HG03135 (cell line): ENCODE measurements around the gene BARX2.

ENCODE experiments used
- ATAC-seq: cut with Tn5 transposase; IDR thresholded peaks from one replicate; pipeline ENCODE4 v1.9.1; 2021; ENCODE audit warnings: mild to moderate bottlenecking, moderate library complexity; ENCODE audit not compliant: unreplicated experiment

BARX2 gene

DNA sequence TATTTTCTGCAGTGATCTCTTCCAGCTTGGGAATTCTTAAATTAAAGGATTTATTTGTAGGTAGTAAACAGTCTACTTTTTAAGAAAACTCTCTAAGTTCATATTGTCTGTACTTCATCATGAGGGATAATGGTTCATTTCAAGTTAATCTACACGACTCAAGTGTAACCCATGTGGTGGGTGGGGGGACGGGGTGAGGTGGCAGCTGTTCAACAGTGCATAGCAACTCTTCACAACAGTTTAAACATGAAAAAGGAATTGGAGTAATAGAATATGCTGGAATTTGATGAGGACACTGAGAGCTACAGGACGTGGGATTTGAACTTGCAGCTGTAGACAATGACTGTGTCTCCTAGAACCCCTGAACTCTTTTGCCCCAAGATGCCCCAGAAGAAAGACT, 20.8 kb downstream of the BARX2 start:
- ATAC-seq: no peak

DNA sequence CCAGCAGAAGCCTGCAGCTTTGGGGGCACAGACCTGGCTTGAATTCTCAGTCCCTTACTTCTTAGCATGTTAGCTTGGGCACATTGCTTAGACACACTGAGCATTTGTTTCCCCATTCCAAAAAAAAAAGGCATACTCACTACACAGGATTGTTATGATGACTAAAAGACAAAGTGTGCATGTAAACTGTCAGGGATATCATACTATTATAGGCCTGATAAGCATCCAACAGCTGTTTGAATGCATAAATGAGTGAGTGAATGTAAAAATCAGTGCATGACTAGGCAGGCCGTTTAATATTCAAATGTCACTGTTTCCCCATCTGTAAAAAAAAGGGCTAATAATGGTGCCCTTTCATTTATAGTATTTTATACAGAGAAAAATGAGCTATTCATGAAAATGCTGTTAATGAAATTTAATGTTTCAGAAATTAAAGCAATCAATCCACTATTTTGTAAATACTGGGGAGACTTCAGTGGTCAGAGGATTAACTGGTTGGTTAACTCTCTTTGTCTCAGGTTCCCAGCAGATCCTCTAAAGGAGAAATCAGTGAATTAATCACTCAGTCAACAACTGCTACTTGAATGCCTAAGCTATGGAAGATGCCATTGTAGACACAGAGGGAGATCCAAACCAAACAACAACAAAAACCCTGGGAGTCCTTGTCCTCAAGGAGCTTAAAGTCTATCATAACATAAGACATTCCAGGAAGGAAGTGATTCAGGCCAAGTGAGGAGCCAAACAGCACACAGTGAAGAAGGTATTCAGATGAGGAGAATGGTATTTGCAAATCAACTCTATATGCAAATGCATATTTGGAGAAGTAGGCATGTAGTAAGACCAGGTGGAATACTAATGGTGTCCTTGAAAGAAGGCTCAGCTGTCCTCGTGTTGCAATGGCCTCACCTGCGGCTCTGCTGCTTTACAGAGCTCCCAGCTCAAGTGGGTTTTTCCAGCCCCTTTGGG, 26.8 kb downstream of the BARX2 start:
- ATAC-seq: no peak

DNA sequence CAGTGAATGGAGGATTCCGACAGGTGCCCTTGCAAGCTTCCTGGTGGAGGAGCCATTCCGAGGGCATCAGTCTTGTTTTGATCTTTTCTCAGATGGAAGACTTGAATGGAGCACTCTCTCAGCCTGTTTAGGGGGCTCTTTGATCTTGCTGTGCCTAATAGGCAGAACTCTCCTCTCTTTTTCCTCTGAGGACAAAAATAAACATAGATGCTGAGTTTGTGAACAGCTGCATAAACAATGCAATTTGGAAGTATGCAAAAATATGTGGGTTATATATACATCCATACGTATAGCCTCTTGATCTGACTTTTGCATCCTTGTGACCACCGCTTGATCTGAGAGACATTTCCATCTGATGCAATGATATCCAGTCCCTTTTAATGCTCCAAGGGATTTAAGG, 29.1 kb downstream of the BARX2 start:
- no peak for ATAC-seq

DNA sequence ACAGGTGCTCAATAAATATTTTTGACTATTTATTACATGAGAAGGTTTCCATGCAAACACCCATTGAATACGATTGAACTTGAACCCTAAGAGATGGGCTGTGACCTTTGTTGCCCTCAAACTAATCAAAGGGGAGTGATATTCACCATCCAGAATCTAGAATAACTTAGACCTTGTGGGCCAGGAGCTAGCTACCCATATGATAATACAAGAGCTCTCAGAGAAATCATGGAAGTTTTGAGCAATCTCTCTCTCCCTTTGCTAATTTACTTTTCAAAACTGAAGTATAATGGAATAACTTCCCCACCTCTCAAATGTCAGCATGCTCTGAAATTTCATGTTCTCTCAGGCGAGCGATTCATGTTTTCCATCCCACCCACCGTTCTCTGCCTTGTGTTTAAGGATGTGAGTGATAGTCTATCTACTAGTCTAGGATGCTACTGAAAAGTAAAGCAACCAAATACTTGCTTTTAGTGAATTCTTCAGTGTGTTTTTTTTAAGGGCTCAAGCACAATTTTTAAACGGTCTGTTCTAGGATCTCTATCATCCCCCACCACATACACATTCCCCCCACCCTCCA, 33.3 kb downstream of the BARX2 start:
- ATAC-seq: no peak

DNA sequence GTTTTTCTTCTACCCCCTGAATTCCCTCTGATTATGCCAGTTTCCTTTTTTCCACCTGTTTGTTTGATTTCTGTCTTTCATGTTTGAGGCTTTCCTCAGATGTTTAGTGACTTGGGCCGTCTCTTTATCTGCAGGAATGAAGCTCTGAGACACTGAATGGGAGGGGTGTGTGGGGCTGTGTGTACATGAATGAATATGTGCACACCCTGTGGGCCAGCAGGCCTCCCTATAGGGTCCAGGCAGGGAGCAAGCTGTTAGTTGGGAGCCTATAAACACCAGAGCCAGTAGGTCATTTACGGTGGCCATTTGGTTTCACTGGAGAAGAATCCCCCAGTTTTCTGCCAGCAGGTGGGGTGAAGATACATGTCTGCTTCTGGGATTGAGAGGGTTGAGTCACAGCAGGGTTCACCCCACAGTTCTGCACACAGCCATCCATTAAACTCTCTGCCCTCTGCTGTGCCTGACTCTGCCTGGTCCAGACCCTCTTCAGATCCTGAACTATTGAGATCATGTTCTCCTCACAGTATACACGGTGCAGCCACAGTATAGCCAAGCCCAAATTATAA, 34.8 kb downstream of the BARX2 start:
- ATAC-seq: no peak

DNA sequence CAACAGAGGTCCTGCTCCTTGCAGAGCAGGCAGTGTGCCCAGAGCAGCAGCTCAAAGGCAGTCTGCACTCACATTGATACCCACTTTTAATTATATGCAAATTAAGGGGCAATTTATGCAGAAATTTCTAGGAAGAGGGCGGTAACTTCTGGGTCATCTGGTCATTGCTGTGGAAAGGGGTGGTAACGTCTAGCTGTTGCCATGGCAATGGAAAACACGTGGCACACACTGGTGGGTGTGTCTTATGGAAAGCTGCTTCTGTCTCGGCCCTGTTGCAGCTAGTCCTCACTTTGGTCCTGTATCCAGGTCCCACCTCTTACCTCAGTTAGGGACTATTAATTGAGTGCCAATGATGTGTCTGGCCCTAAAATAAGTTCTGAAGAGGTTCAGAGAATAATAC, 36.8 kb downstream of the BARX2 start:
- no peak for ATAC-seq

DNA sequence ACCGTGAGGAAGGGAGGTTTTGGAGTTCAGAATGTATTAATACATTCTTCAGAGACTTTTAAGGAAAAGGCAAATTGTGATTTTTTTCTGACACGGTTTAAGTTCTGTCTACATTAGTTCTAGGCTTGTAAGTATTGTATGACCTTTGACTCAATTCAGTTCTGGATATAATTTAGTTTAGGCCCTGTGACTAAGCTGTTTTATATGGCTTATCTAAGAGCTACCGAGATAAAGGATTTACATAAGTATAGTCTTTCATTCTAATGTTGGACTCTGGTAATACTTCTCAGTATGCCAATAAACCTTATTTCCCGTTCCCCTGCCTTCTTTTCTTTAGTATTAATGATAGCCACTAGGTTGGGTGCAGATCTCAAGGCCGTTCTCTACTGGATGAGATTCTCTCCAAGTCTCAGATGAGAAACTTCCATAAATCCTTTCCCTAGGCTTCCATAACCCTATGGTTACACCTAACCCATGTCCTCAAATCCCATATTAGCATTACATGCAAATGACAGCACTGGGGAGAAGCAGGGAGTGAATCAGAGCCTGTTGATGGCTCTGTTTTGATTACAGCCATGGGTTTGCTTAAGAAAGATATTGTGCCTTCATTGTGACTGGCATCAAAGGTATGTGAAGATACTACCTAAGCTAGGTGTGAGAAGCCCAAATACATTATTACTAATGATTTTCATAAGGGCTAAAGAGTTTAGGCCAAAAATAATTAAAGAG, 38.7 kb downstream of the BARX2 start:
- no peak for ATAC-seq

DNA sequence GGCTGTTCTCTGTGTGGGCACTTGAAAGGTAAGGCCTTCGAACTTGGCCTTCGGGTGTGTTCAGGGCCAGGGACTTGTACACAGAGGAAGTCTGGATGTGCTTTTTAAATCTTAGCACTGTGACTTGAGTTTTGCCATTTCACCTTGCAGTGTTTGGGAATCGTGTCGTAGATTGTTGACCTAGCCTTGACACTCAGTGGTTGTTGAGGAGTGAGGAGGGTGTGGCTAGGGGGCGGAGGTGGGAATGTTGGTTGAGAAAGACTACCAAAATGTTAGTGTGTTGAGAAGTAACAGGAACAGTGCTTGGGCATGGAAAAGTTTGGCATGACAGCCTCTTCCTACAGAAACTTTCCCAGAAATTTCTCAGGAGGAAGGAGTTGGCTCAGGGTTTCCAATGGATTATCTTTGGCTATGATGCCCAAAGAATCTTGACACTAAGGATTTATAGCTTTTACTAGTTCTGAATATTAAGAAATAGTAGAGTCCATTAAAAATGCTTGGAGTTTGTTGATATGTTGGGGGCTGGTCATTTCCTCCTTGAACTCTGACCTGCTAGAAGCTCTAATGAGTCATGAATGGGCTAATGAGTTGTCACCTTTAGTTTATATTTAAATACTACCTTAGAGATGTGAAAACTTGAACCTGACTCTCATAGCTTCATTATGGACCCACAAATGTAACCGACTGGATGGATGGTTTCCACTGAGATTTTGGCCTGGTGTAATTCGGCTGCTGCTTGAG, 40.6 kb downstream of the BARX2 start:
- no peak for ATAC-seq

DNA sequence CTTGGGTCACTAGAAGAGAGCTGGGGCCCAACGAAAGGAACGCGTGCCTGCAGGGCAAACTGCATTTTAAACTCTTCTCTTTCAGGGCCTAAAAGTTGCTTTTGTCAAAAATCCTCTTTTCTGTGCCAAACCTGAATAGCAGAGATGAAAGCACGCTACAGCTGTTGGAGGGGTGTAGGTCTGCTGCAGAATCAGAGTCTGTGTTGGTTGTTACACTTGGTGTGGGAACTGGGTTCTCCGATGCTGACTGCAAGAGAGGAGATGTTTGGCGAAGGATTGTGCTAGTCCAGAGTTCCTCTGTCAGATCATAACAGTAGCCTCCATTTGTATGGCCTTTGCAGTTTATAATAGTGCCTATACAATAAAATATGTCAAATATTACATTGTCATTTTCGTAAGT, 41.8 kb downstream of the BARX2 start:
- no peak for ATAC-seq

DNA sequence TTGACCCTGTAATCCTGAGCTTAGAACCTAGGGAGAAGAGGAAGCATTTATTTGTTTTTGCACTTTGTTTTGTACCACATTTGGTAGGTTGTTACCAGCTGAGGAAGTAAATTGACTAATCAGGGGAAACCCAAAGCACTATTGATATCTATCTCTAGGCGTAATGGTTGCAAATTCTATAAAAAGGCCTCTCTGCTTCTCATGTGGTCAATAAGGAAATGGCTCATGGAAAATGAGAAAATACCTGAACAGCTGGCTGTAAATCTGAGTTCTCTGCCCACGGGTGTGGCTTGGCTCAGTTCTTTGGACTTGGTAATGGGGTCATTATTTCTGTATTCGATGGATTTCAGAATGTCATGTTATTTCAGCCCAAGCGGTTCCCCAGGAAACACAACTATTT, 42.4 kb downstream of the BARX2 start:
- no peak for ATAC-seq

DNA sequence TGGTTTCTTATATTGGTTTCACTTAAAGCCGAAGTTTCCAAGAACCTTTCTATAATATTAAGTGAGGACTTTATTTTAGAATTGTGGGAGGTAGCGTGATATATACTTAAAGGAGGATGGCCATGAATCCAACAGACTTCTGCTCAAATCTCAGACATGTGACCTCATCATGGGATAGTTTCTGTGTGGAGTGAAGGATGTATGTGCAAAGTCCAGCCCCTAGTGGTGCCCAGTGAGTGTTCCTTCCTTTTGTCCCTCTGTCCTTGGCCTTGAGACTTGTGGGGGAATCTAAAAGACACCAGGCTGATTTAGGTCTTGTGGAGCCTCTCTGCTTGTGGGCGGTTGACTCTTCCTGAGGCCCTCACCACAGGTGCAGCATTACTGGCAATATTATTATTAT, 43.7 kb downstream of the BARX2 start:
- ATAC-seq: no peak

DNA sequence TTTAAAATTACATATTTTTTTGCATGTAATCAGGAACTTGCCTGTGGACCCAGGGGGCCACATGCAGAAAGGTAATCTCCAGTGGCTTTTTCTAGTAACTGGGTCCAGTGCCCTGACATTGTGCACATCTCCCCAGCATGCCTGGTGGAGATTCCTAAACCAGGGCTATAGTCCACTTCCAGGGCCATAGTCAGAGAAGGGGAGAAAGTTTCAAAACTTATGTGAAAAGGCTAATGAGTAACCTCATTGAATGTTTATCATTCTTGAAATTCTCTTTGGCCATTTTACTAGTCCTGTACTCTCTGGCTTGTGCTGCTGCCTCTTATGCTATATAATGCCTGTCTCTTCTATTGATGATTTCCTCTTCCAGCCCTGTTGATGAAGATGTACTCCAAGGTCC, 47.8 kb downstream of the BARX2 start:
- ATAC-seq: no peak

DNA sequence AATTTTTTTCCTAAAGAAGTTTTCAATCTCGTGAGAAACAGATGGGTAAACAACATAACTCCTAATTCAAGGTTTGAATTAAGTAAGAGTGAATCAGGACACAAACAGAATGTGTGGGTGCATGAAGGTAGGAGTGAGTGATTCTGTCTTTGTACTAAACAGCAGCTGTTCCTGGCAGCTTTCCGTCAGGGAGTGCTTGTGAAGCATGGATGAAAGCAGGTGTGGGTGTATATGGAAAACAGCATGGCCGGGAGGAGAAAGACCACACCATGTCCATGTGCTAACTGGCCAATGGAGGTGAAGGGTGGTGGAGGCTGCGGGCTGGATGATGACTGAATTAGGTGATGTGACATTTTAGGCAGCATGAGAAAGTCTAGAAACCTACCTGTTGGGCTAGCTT, 49.6 kb downstream of the BARX2 start:
- ATAC-seq: no peak

DNA sequence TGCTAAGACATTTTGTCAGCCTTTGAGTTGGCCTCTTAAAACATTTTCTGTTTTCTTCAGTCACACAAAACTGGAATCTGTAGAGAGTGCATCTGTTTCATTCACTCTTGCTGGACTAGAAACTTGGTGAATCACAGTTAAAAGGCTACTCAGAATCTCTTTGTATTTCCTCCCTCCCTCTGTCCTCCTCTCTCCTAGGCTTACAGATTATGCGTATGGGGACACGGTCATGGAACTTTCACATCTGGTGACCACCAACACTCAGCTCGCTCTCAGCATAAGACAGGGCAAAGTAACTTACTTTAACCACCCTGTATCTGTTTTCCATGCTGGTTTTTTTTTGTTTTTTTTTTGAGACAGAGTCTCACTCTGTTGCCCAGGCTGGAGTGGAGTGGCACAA, 50.4 kb downstream of the BARX2 start:
- ATAC-seq: no peak

DNA sequence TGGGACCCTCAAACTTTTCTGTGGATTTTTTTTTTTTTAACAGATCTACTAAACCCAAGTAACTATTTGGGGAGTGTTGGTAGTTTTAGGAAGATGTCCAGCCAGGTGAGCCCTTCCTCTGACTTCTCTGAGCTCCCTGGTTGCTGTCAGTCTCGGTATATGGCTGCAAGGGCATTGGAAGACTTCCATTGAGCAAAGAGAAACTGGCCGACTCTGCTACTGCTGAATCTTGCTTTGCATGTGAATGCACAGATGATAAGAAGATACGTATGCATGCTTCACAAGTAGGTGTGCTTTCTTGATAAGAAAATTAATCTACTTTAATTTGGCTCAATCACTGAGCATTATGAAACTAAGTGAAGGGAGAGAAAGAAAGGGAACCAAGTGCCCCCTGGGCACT, 51.1 kb downstream of the BARX2 start:
- ATAC-seq: no peak

DNA sequence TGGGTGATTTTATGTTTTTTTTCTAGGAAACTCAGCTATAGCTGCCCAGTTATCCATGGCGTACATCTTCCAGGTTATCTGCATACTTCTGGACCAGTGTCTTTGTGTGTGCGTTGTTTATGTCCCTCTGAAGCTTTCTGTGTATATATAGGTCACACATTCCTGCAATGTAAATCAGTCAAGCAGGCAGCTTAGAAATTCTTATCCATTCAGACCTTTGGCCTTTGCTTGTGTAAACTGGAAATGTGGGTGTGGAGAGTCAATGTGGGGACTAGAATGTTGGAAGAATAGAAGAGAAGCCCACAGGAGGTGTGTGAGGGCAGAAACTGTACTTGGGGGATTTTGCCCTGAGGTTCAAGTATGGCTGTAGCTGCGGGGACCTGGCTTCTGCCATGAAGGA, 51.7 kb downstream of the BARX2 start:
- no peak for ATAC-seq

DNA sequence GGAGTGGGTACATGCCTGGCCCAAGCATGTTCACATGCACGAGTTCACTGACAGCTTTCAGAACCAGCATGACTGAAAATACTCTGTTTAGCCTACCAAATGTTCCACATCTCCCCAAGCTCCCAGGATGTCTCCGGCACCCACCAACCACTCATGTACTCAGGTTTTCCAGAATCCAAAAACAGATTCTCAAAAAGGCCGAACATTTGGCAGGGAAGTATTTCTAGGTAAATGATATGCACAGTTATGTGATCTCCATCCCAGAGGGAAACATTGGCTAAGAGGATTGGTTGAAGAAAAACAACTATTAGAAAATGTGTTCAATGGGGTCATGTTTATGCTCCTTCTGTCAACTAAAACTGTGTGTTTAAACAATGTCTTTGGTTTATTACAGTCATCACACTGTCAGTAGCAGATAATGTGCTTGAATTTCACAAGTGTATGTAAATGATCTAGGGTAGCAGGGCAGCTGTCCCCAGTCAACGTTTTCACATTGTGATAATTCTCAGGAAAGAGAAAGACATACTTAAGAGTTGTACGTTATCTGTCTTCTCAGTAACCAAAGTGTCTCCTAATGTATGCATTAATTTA, 52.3 kb downstream of the BARX2 start:
- no peak for ATAC-seq

DNA sequence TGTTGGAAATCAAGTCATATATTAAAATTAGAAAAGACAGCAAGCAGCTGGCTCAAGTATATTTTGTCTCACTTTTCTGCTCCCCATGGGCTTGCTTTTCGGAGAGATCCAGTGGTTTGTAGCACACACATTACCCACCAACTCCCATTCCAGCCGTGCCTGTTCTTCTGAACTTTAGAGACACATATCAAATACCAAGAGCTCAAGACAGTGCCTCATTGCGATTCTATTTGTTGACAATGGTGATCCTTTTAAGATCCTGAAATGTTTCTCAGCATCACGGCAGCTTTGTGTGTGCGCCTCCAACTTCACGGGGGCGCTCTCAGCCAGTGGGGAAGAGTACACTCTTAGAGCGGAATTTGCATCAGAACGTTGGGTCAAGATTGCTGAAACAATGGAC, 52.9 kb downstream of the BARX2 start:
- ATAC-seq: no peak

DNA sequence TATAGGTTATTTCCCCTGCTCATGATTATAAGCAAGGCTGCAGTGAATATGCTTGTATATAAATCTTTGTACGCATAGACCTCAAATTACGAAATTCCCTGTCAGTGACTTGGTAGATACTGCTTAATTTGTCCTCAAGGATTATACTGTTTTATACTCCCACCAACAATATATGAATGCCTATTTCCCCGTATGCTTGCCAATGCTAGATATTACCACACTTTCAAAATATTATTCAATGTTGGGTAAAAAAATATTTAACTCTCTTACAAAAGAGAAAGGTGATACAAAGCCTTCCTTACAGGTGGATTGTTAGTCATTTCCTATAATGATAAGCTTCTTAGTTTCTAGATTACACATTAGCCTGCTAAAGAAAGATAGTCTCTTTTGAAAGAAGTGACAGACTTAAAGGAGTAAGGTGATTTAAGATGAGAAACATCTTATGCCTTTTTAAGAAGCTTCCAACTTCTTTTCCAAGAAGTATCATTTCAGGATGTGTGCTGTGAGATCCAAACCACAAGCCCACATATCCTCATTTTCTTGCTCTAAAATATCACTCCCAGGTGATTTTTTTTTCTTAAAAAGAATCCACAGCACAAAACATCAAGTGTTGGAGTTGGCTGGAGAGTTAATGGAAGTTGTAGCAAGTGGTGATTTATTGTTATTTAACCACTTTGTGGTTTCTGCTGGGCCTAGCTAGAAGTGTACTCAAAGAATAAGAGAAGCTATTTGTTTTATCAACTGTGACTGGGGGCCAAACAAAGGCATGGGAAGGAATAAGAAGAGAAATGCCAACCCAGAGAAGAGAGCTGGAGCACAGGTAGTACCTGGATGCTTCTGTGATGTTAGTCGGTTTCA, 59.2 kb downstream of the BARX2 start:
- ATAC-seq: no peak
